Measurements from ENCODE around the gene CROCC2. TPM values are rescaled to one million over a fixed set of nuclear protein-coding genes. Genes with fewer than 3 reads are reported as not detected.

CROCC2 gene
- total and polyA plus RNA-seq, 7 donors, result 0.01 TPM; not detected in 6

DNA sequence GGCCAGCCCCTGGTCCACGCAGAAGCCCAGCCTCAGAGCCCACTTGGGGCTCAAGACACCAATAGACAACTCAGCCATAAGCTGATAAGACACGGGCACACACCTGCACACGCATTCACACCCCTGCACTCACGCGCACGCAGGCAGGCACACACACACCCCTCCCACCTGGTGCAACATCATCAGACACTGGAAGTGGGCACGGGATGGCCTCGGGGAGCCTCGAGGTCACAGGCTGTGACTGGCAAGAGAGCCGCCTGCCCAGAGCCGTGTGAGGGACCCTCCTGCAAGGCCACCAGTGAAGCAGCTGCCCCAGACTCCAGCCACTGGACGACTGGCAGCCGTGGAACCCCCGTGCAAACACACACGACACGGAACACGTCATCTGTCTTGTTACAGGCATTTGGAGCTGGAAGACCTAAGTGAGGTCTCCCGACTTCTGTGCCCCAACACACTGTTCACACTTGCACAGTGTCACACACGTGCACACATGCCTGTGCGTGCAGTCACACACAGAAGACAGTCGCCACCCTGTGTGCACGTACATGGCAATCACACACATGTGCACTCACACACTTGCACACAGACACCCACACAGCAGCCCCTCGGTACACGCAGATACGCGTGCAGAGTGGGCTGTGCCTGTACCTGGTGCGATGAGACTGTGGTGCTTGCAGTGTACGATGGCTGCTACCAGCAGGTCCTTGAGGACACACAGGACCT lies 11.1 kb upstream of the CROCC2 start:
- TF ChIP-seq, protein P1, sequence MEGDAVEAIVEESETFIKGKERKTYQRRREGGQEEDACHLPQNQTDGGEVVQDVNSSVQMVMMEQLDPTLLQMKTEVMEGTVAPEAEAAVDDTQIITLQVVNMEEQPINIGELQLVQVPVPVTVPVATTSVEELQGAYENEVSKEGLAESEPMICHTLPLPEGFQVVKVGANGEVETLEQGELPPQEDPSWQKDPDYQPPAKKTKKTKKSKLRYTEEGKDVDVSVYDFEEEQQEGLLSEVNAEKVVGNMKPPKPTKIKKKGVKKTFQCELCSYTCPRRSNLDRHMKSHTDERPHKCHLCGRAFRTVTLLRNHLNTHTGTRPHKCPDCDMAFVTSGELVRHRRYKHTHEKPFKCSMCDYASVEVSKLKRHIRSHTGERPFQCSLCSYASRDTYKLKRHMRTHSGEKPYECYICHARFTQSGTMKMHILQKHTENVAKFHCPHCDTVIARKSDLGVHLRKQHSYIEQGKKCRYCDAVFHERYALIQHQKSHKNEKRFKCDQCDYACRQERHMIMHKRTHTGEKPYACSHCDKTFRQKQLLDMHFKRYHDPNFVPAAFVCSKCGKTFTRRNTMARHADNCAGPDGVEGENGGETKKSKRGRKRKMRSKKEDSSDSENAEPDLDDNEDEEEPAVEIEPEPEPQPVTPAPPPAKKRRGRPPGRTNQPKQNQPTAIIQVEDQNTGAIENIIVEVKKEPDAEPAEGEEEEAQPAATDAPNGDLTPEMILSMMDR (IDR thresholded peaks at IDR 0.05), result no peak
- intact Hi-C loops (cut with DNase I), result no loop called here
- H3K27ac ChIP-seq, result no peak overlapping the region
- no peak overlapping the region for H3K4me3 ChIP-seq
- no peaks in the 10 kb centered on the region for H3K27me3 ChIP-seq (ENCODE audit: insufficient read depth in 3 of 3, low read length in 2 of 3)
- H3K9me3 ChIP-seq, result no peaks in the 10 kb centered on the region
- DNase-seq (no peak), ATAC-seq (no peak)
- WGBS, 3 donors, result 85 to 88% (median 87%) methylated on average over 28 of the region's 28 CpGs
- H3K4me1 ChIP-seq, result peaks cover 12% of the 10 kb centered on the region
- H3K36me3 ChIP-seq (ENCODE audit: insufficient read depth in 1 of 2, low read depth in 1 of 2), result no peaks in the 10 kb centered on the region

GRCh38 chr2:240895656-240896388 lies 10.3 kb upstream of the CROCC2 start, which contains the start of gene MAB21L4:
TSS of gene MAB21L4 (minus strand) at chr2:240896156. CDS start at chr2:240895997, 159 bp downstream.
- TF ChIP-seq, protein P1 (IDR thresholded peaks at IDR 0.05), result no peak
- intact Hi-C loops (cut with DNase I), result no loop called here
- ATAC-seq (no peak), DNase-seq (no peak)
- H3K4me3 ChIP-seq, result no peak within 1 kb of the TSS
- H3K9me3 ChIP-seq, result no peaks in the 10 kb centered on the region
- no peaks in the 10 kb centered on the region for H3K36me3 ChIP-seq (ENCODE audit: insufficient read depth in 1 of 2, low read depth in 1 of 2)
- H3K27ac ChIP-seq, result no peak within 1 kb of the TSS
- WGBS, 3 donors, result 80 to 85% (median 84%) methylated on average over 24 of the region's 24 CpGs
- peaks cover 12% of the 10 kb centered on the region for H3K4me1 ChIP-seq
- H3K27me3 ChIP-seq (ENCODE audit: insufficient read depth in 3 of 3, low read length in 2 of 3), result no peaks in the 10 kb centered on the region

DNA sequence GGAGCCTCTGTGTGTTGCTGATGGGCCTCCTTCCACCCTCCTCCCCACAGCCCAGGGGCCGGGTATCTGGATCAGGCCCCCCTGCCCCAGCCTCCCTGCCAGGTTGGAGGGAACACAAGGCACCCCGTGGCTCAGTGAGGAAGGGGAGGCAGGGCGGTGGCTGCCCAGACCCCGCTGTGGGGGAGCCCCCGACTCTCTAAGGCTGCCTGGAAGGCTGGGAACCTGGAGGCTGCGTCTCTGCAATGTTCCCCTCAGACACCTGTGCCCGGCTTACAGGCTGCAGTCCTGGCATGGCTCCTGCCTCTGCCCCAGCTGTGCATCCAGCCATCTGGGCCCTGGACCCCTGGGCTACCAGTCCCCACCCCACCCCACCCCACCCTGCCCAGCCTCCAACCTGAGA lies 9.7 kb upstream of the CROCC2 start:
- TF ChIP-seq, protein P1 (IDR thresholded peaks at IDR 0.05), result no peak
- DNase-seq, result no peak
- H3K27me3 ChIP-seq (ENCODE audit: insufficient read depth in 3 of 3, low read length in 2 of 3), result no peaks in the 10 kb centered on the region
- no peaks in the 10 kb centered on the region for H3K36me3 ChIP-seq (ENCODE audit: insufficient read depth in 1 of 2, low read depth in 1 of 2)
- H3K27ac ChIP-seq, result no peak overlapping the region
- peaks cover 12% of the 10 kb centered on the region for H3K4me1 ChIP-seq
- no peak overlapping the region for H3K4me3 ChIP-seq
- ATAC-seq, result no peak
- H3K9me3 ChIP-seq, result no peaks in the 10 kb centered on the region
- WGBS, 3 donors, result 52 to 71% (median 61%) methylated on average over 6 to 7 of the region's 7 CpGs
- intact Hi-C loops (cut with DNase I), result no loop called here

- H3K36me3 ChIP-seq (ENCODE audit: insufficient read depth in 1 of 2, low read depth in 1 of 2), result no peaks in the 10 kb centered on the region
- intact Hi-C loops (cut with DNase I), result no loop called here
- ATAC-seq, result no peak
- TF ChIP-seq, protein P1 (IDR thresholded peaks at IDR 0.05), result no peak
- H3K9me3 ChIP-seq, result no peaks in the 10 kb centered on the region
- DNase-seq, result peak in 1 of 2 donors; percentile 47
- no peak overlapping the region for H3K27ac ChIP-seq
- H3K4me3 ChIP-seq, result no peak overlapping the region
- WGBS, 3 donors, result 66 to 79% (median 74%) methylated on average over 22 to 23 of the region's 23 CpGs
- H3K27me3 ChIP-seq (ENCODE audit: insufficient read depth in 3 of 3, low read length in 2 of 3), result no peaks in the 10 kb centered on the region
- peaks cover 12% of the 10 kb centered on the region for H3K4me1 ChIP-seq
Measured at GRCh38 chr2:240896871-240897692, 9.1 kb upstream of the CROCC2 start.

Data from psoas muscle (tissue), 8 donors.